GM12891 (cell line): ENCODE data around the gene CCL28.
"Not testable (repeated sequence)": the region's sequence is repeated elsewhere in the genome, so short reads cannot be mapped to it uniquely, and the experiment has no call there.

Source experiments
- DNase-seq: peaks from one replicate; pipeline ENCODE4 v3.0.0; 2011; ENCODE audit warnings: low spot score; ENCODE audit not compliant: insufficient read length
- FAIRE-seq: peaks from 2 replicates; lab custom pipeline; 2011; peaks lifted over from hg19 to GRCh38; lab: Jason Lieb, UNC
- PAX5 ChIP-seq: IDR thresholded peaks from 2 replicates; pipeline ENCODE4 v1.6.1; 2011; ENCODE audit warnings: low read length, moderate library complexity, mild to moderate bottlenecking; ENCODE audit not compliant: insufficient read depth, severe bottlenecking
- POLR2A ChIP-seq: IDR thresholded peaks from 2 replicates; pipeline ENCODE4 v1.6.1; 2011; ENCODE audit warnings: low read depth, low read length, control low read depth
- POLR2AphosphoS5 ChIP-seq: IDR thresholded peaks from 2 replicates; pipeline ENCODE4 v1.6.1; 2011; ENCODE audit warnings: low read depth, low read length, control low read depth
- POU2F2 ChIP-seq: IDR thresholded peaks from 2 replicates; pipeline ENCODE4 v1.6.1; 2011; ENCODE audit warnings: low read depth, mild to moderate bottlenecking, control low read depth, low read length, moderate library complexity
- SPI1 ChIP-seq: IDR thresholded peaks from 2 replicates; pipeline ENCODE4 v1.6.1; 2011; ENCODE audit warnings: low read depth, low read length, control low read depth
- TAF1 ChIP-seq: IDR thresholded peaks from 2 replicates; pipeline ENCODE4 v1.6.1; 2011; ENCODE audit warnings: low read depth, low read length, control low read depth

Gene CCL28

GRCh38 chr5:43427306-43427705 is 15.1 kb upstream of the CCL28 start:
- no peak for FAIRE-seq
- DNase-seq = no peak
- TF ChIP-seq POU2F2 (no peak), SPI1 (no peak), TAF1 (no peak), PAX5 (no peak), POLR2AphosphoS5 (no peak), POLR2A (no peak)

- no peak for DNase-seq
- no peak for TF ChIP-seq POLR2AphosphoS5
- no peak for TF ChIP-seq TAF1
- TF ChIP-seq POLR2A = no peak
- no peak for TF ChIP-seq PAX5
- TF ChIP-seq POU2F2 = no peak
- no peak for TF ChIP-seq SPI1
- no peak for FAIRE-seq
These were observed 13.8 kb upstream of the CCL28 start for GRCh38 chr5:43425983-43426382.

DNA sequence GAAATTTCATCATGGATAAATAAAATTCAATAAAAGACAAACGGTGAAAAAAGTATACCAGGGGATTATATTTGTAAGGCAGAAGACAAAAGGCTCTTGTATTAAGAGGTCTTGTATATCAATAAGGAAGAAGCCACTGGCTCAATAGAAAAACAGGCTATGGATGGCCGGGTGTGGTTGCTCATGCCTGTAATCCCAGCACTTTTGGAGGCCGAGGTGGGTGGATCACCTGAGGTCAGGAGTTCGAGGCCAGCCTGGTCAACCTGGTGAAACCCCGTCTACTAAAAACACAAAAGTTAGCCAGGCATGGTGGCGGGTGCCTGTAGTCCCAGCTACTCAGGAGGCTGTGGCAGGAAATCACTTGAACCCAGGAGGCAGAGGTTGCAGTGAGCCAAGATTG is 10.9 kb upstream of the CCL28 start:
- FAIRE-seq, DNase-seq: not testable (repeated sequence)

DNA sequence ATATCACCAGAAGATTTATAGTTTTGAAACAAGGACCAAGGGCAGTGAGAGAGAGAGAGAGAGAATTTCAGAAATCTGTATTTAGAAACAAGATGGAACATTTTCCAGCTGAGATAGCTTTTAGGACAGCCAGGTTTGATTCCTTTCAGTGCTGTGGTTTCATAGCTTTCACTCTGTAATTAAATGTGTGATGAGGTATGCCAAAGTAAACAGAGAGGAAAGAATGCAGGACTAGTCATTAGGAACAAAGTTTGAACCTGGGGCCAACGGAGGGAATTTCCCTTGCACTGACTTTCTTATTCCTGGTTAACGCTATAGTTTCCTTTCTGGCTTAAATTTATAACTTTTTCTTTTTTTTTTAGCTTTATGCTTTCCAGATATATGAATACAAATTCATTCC is 10.0 kb upstream of the CCL28 start:
- no peak for DNase-seq
- no peak for TF ChIP-seq TAF1
- no peak for TF ChIP-seq POLR2A
- FAIRE-seq = no peak

DNA sequence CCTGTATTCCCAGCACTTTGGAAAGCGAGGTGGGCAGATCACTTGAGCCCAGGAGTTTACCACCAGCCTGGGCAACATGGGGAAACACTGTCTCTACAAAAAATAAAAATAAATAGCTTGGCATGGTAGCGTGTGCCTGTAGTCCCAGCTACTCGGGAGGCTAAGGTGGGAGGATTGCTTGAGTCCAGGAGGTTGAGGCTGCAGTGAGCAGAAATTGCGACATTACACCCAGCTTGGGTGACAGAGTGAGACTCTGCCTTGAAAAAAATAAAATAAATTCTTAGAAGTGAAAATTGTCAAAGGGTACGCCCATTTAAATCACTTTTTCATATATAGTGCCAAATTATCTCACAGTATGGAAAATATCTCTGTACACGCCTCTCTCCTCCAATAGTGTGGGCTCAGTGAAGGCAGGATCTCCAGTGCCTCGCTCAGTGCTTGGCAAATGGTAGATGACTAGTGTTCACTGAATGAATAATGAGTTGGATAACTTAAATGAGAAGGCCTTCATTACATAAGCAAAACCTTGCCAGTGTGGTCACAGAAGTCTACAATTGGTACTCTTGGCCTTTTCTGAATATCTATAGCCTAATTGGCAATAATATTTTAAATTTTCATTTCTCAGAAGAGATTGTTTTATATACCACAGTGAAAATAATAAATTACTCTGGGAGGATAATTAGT is 9.4 kb upstream of the CCL28 start:
- no peak for FAIRE-seq
- DNase-seq = no peak
- TF ChIP-seq POLR2AphosphoS5 = no peak
- no peak for TF ChIP-seq POU2F2
- no peak for TF ChIP-seq TAF1
- no peak for TF ChIP-seq POLR2A
- TF ChIP-seq SPI1 = no peak
- TF ChIP-seq PAX5 = no peak

DNA sequence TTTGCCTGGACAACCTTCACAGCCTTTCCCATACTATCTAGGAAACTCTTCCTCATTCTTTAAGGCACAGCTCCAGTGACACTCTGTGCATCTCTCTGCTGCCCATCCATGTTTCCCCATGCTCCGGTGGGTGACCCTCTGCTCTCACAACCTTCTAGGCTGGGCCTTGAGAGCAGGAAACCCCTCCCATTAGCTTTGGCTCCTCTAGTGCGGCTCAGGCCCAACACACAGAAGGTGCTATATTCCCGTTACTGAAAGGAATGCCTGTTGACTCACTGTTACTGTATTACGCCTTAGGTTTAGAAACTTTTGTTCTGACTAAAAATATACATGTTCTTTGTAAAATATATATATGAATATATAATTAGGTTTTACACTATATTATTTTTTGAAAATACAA is 8.1 kb upstream of the CCL28 start:
- FAIRE-seq (no peak), DNase-seq (no peak)
- TF ChIP-seq PAX5 (no peak), SPI1 (no peak), POLR2A (no peak), TAF1 (no peak), POU2F2 (no peak), POLR2AphosphoS5 (no peak)

GRCh38 chr5:43418561-43418960 is 6.4 kb upstream of the CCL28 start:
- no peak for TF ChIP-seq POLR2A
- TF ChIP-seq TAF1 = no peak
- no peak for TF ChIP-seq POU2F2
- TF ChIP-seq PAX5 = no peak
- TF ChIP-seq SPI1 = no peak
- no peak for TF ChIP-seq POLR2AphosphoS5
- DNase-seq = no peak
- no peak for FAIRE-seq

DNA sequence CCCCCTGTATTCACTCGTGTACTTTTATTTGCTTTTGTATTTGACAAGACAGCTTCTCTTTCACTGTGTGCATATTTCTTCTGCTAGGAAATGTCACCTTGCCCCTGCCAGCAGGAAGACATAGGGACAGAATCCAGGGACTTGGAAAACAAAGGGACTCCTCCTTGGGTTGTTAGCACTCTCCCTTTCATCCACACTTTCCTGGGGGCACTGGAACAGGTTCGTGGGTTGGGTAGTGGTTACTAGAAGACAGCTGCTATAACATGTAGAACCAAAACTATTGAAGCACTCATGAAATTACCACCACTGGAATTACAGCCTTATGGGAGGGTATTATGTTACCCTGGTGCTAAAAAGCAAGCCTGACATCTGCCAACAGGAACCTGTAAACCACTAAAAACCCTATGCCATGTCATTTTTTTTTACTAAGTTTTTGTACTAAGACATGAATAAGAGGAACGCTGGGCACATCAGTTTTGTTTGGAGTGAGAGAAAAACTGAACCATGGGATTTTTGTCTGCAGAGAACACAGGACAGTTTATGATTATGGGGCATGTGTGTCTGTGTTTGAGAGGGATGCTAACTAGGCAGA is 4.7 kb upstream of the CCL28 start:
- FAIRE-seq = no peak

GRCh38 chr5:43415935-43416802 is 4.0 kb upstream of the CCL28 start:
- TF ChIP-seq TAF1 = no peak
- TF ChIP-seq PAX5 = no peak
- TF ChIP-seq POU2F2 = no peak
- no peak for TF ChIP-seq SPI1
- TF ChIP-seq POLR2AphosphoS5 = no peak
- TF ChIP-seq POLR2A = no peak
- DNase-seq (no peak), FAIRE-seq (no peak)

More for the DNA sequence above, 4.7 kb upstream of the CCL28 start:
- TF ChIP-seq POLR2A (no peak), PAX5 (no peak), TAF1 (no peak), POLR2AphosphoS5 (no peak), SPI1 (no peak), POU2F2 (no peak)
- no peak for DNase-seq

DNA sequence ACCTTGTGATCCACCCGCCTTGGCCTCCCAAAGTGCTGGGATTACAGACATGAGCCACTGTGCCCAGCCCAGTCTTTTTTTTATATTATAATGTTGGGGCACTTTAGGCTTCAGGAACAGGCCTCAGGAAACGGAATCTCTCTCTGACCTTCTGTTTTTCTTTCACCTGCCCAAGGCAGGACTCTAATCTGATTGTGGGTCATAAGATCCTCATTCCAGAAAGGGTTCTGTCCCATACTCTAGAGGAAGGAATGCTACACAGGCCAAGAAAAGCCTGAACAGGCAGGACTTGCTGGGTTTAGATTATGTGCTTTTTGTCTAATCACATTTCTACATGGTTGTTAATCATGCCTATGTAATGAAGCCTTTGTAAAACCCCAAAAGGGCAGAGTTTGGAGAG is 1.8 kb upstream of the CCL28 start:
- TF ChIP-seq SPI1 = no peak
- TF ChIP-seq POLR2AphosphoS5 = no peak
- no peak for TF ChIP-seq POLR2A
- DNase-seq (no peak), FAIRE-seq (no peak)

- TF ChIP-seq SPI1 = no peak
- TF ChIP-seq PAX5 = no peak
- no peak for TF ChIP-seq POLR2A
- no peak for TF ChIP-seq POLR2AphosphoS5
- no peak for TF ChIP-seq TAF1
- no peak for TF ChIP-seq POU2F2
- DNase-seq (no peak), FAIRE-seq (no peak)
These were observed 453 bp upstream of the CCL28 start for GRCh38 chr5:43412644-43413043.
